IMR-90 (cell line): ENCODE measurements around the gene CD300LB. TPM values are rescaled to one million over a fixed set of nuclear protein-coding genes. Genes with fewer than 3 reads are reported as not detected.

Experiments
- ATAC-seq: fragments of 200-7000 bp; cut with Tn5 transposase; 2 replicates; pipeline ENCODE4 v1.9.1; 2020; ENCODE audit warnings: low read depth, mild to moderate bottlenecking, moderate library complexity
- BruUV-seq: library from RNA; stranded (reverse); fragments of 400-500 nt; replicated peaks from 2 replicates; lab custom pipeline; 2021; lab: Mats Ljungman, UMichigan
- CTCF ChIA-PET: fragments of 300-600 bp; formaldehyde crosslinking; extraction: SDS; loops from one replicate; lab custom pipeline; 2021; ENCODE audit warnings: antibody characterized with exemption; lab: Yijun Ruan, JAX
- POLR2A ChIA-PET: fragments of 300-600 bp; sonication (Branson Sonifier 250); formaldehyde crosslinking; loops from one replicate; lab custom pipeline; 2022; ENCODE audit warnings: antibody characterized with exemption; ENCODE audit not compliant: unreplicated experiment; lab: Charles Lee
- DNase-seq: peaks from one replicate; pipeline ENCODE4 v3.0.0; 2013
- H2AFZ ChIP-seq: replicated peaks from 2 replicates; pipeline ENCODE3; 2013; ENCODE audit warnings: low read length, mild to moderate bottlenecking; ENCODE audit not compliant: poor library complexity
- H2AK5ac ChIP-seq: 2 replicates; pipeline ENCODE4 v1.6.1; 2013; ENCODE audit warnings: low read depth, low read length, inconsistent platforms
- H2AK9ac ChIP-seq: replicated peaks from 2 replicates; pipeline ENCODE3; 2013; ENCODE audit warnings: mild to moderate bottlenecking, low read depth, low read length, moderate library complexity; ENCODE audit not compliant: poor library complexity
- H2BK120ac ChIP-seq: 2 replicates; pipeline ENCODE4 v1.6.1; 2013; ENCODE audit warnings: low read depth, low read length, inconsistent platforms
- H2BK15ac ChIP-seq: 3 replicates; pipeline ENCODE4 v1.6.1; 2013; ENCODE audit warnings: low read depth, low read length, inconsistent platforms
- H2BK20ac ChIP-seq: 2 replicates; pipeline ENCODE4 v1.6.1; 2013; ENCODE audit warnings: low read depth, mild to moderate bottlenecking, inconsistent platforms, low read length, moderate library complexity
- H2BK5ac ChIP-seq: 2 replicates; pipeline ENCODE4 v1.6.1; 2013; ENCODE audit warnings: mild to moderate bottlenecking, low read depth, low read length, inconsistent platforms; ENCODE audit not compliant: poor library complexity, severe bottlenecking
- H3K14ac ChIP-seq: replicated peaks from 2 replicates; pipeline ENCODE4 v1.6.1; 2013; ENCODE audit warnings: low read depth, low read length, inconsistent platforms
- H3K18ac ChIP-seq: 2 replicates; pipeline ENCODE4 v1.6.1; 2013; ENCODE audit warnings: low read depth, low read length, control low read depth
- H3K23ac ChIP-seq: 2 replicates; pipeline ENCODE4 v1.6.1; 2013; ENCODE audit warnings: low read depth, low read length, inconsistent platforms
- H3K27ac ChIP-seq: 2 replicates; pipeline ENCODE4 v1.5.1; 2013; ENCODE audit warnings: mild to moderate bottlenecking, control low read depth, low read length; ENCODE audit not compliant: insufficient read depth
- H3K27me3 ChIP-seq: 2 replicates; pipeline ENCODE4 v1.6.1; 2013; ENCODE audit warnings: low read length; ENCODE audit not compliant: control insufficient read depth, insufficient read depth
- H3K36me3 ChIP-seq: 2 replicates; pipeline ENCODE4 v1.6.1; 2013; ENCODE audit warnings: low read length, mixed read lengths; ENCODE audit not compliant: control insufficient read depth, insufficient read depth
- H3K4ac ChIP-seq: 2 replicates; pipeline ENCODE4 v1.6.1; 2013; ENCODE audit warnings: low read depth, low read length, inconsistent platforms
- H3K4me1 ChIP-seq: 2 replicates; pipeline ENCODE4 v1.6.1; 2013; ENCODE audit warnings: low read length, mixed read lengths; ENCODE audit not compliant: control insufficient read depth, insufficient read depth
- H3K4me2 ChIP-seq: 2 replicates; pipeline ENCODE4 v1.6.1; 2013; ENCODE audit warnings: low read depth, mild to moderate bottlenecking, control low read depth, low read length, moderate library complexity
- H3K4me3 ChIP-seq: 2 replicates; pipeline ENCODE4 v1.5.1; 2013; ENCODE audit warnings: low read depth, mild to moderate bottlenecking, control low read depth, low read length, moderate library complexity; ENCODE audit not compliant: insufficient read depth
- H3K56ac ChIP-seq: 2 replicates; pipeline ENCODE4 v1.6.1; 2013; ENCODE audit warnings: low read length, inconsistent platforms; ENCODE audit not compliant: insufficient read depth; ENCODE audit errors: extremely low read depth
- H3K79me1 ChIP-seq, 2 experiments: 2 replicates each; pipeline ENCODE4 v1.6.1; 2013; ENCODE audit warnings: low read length in 2 of 2, inconsistent platforms in 1 of 2, low read depth in 1 of 2
- H3K9ac ChIP-seq: 2 replicates; pipeline ENCODE4 v1.6.1; 2013; ENCODE audit warnings: low read depth, low read length, control low read depth
- H3K9me1 ChIP-seq: 2 replicates; pipeline ENCODE4 v1.6.1; 2013; ENCODE audit warnings: low read length, inconsistent platforms; ENCODE audit not compliant: insufficient read depth
- H3K9me3 ChIP-seq: 2 replicates; pipeline ENCODE4 v1.6.1; 2013; ENCODE audit warnings: low read length; ENCODE audit not compliant: control insufficient read depth, insufficient read depth
- H4K20me1 ChIP-seq: 2 replicates; pipeline ENCODE4 v1.6.1; 2013; ENCODE audit warnings: low read length, inconsistent platforms; ENCODE audit not compliant: insufficient read depth
- H4K5ac ChIP-seq: 2 replicates; pipeline ENCODE4 v1.6.1; 2013; ENCODE audit warnings: mild to moderate bottlenecking, low read depth, low read length, control low read depth
- H4K8ac ChIP-seq, 2 experiments: 2 replicates each; pipeline ENCODE4 v1.6.1; 2013; ENCODE audit warnings: low read depth in 2 of 2, low read length in 2 of 2, control low read depth in 1 of 2, inconsistent platforms in 1 of 2
- H4K91ac ChIP-seq: 2 replicates; pipeline ENCODE4 v1.6.1; 2013; ENCODE audit warnings: low read depth, low read length, inconsistent platforms; ENCODE audit not compliant: insufficient read depth
- CHD1 ChIP-seq: IDR thresholded peaks from 2 replicates; pipeline ENCODE4 v1.6.1; 2012; ENCODE audit warnings: low read depth, low read length, improper control_type of control experiment
- FOS ChIP-seq: fragments of 150-350 bp; IDR thresholded peaks from 2 replicates; pipeline ENCODE4 v1.6.1; 2016; ENCODE audit warnings: low read depth, low read length
- NFE2L2 ChIP-seq: fragments of 150-350 bp; IDR thresholded peaks from 2 replicates; pipeline ENCODE4 v1.6.1; 2016; ENCODE audit warnings: low read depth, mild to moderate bottlenecking, low read length
- POLR2A ChIP-seq: IDR thresholded peaks from 2 replicates; pipeline ENCODE4 v1.6.1; 2012; ENCODE audit warnings: mild to moderate bottlenecking, low read depth, low read length
- RCOR1 ChIP-seq: IDR thresholded peaks from 2 replicates; pipeline ENCODE4 v1.6.1; 2012; ENCODE audit warnings: mild to moderate bottlenecking, low read length, improper control_type of control experiment; ENCODE audit not compliant: insufficient replicate concordance
- WGBS, 2 experiments: methylation state at CpG; one replicate each; pipeline versions ENCODE4 v1.1.5 to v1.1.7; 2013; ENCODE audit warnings: missing lambda C conversion rate in 2 of 2; ENCODE audit not compliant: insufficient read length in 1 of 2; ENCODE audit errors: extremely low coverage in 2 of 2; 5-methylcytosine and 5-hydroxymethylcytosine counted together
- dilution Hi-C: fragments of 300-500 bp; cut with HindIII; formaldehyde crosslinking; loops from one replicate; pipeline ENCODE4 v1.14.3; 2018; ENCODE audit warnings: low sequenced_read_pairs; ENCODE audit not compliant: unreplicated experiment
- in situ Hi-C: fragments of 300-500 bp; cut with MboI; formaldehyde crosslinking; loops from 3 replicates; pipeline ENCODE4 v1.14.3; 2019; ENCODE audit warnings: low sequenced_read_pairs, inconsistent platforms, mixed read lengths
- intact Hi-C: fragments of 100-400 bp; cut with micrococcal nuclease; formaldehyde crosslinking; loops from 2 replicates; pipeline ENCODE4 v1.10.0; 2022
- polyA plus RNA-seq, 3 experiments: library from polyadenylated mRNA; depleted of rRNA; stranded (reverse); fragments of >200 nt; gene quantifications; 2 replicates each; pipeline ENCODE4 v1.2.3, GENCODE V29; 2012; ENCODE audit warnings: low replicate concordance in 1 of 3
- total RNA-seq: library from RNA; depleted of rRNA; stranded (reverse); fragments of >200 nt; gene quantifications from 2 replicates; pipeline ENCODE4 v1.2.3, GENCODE V29; 2012

CD300LB gene
- total and polyA plus RNA-seq, 2 of the 4 experiments (the other 2 are of a cell fraction) = not detected

- Histone ChIP-seq H3K4ac (no peak overlapping the region), H3K4me3 (no peak overlapping the region), H3K36me3 (no peaks in the 10 kb centered on the region), H3K4me2 (no peak overlapping the region), H3K79me1 (no peaks in the 10 kb centered on the region), H3K14ac (no peak overlapping the region), H2AK5ac (no peak overlapping the region), H3K27me3 (no peaks in the 10 kb centered on the region), H3K27ac (no peak overlapping the region), H3K56ac (no peak overlapping the region), H2AK9ac (no peak overlapping the region), H2BK15ac (no peak overlapping the region), H2AFZ (no peak overlapping the region), H4K8ac (no peak overlapping the region), H3K18ac (no peak overlapping the region), H2BK20ac (no peak overlapping the region), H4K5ac (no peak overlapping the region), H2BK120ac (no peak overlapping the region), H3K23ac (no peak overlapping the region), H3K4me1 (no peaks in the 10 kb centered on the region), H4K20me1 (no peaks in the 10 kb centered on the region), H2BK5ac (no peak overlapping the region), H3K9me3 (peaks cover 57% of the 10 kb centered on the region), H4K91ac (no peak overlapping the region), H3K9me1 (no peaks in the 10 kb centered on the region), H3K9ac (no peak overlapping the region)
- ATAC-seq (no peak), DNase-seq (no peak)
- POLR2A ChIA-PET = no interaction called here
- intact Hi-C loops = no loop called here
- no TSS peak for BruUV-seq
- 35% methylated on average over 4 of the region's 23 CpGs; no CpG with 5 or more reads in 1 of the 2 experiments for WGBS, 2 experiments
- in situ Hi-C loops = no loop called here
- CTCF ChIA-PET = interaction anchor here (1.0 kb wide), 1 partner anchor 116 kb away, joined by 3 read pairs; no protein-coding TSS in a partner anchor
- dilution Hi-C loops = no loop called here
- TF ChIP-seq CHD1 = no peak
- TF ChIP-seq POLR2A = no peak
- TF ChIP-seq RCOR1 = no peak
- TF ChIP-seq NFE2L2 = no peak
- TF ChIP-seq FOS = no peak
These were observed 10.2 kb upstream of the CD300LB start for GRCh38 chr17:74541176-74542111.
